Right cardiac atrium (tissue), 5 donors: ENCODE results near the gene MPPE1. TPM values are rescaled to one million over a fixed set of nuclear protein-coding genes. Genes with fewer than 3 reads are reported as not detected.

Experiments used
- ATAC-seq, 2 donors: fragments of 200-7000 bp; cut with Tn5 transposase; one replicate each; pipeline versions ENCODE4 v1.8.0 to v1.9.1; 2020; ENCODE audit warnings: moderate library complexity in 2 of 2, mild to moderate bottlenecking in 1 of 2
- DNase-seq, 3 donors: peaks; one replicate each; pipeline ENCODE4 v3.0.0-alpha.2; 2020
- H3K27ac ChIP-seq: one replicate; pipeline ENCODE4 v1.5.1; 2013; ENCODE audit warnings: mild to moderate bottlenecking, low read length, control low read depth, moderate library complexity
- H3K27me3 ChIP-seq: one replicate; pipeline ENCODE4 v1.6.1; 2013; ENCODE audit not compliant: control insufficient read depth, insufficient read depth
- H3K4me1 ChIP-seq: one replicate; pipeline ENCODE4 v1.6.1; 2013; ENCODE audit warnings: low read length; ENCODE audit not compliant: control insufficient read depth, insufficient read depth
- H3K4me3 ChIP-seq: one replicate; pipeline ENCODE4 v1.5.1; 2013; ENCODE audit warnings: low read length, control low read depth
- H3K9me3 ChIP-seq: one replicate; pipeline ENCODE4 v1.6.1; 2013; ENCODE audit warnings: low read length; ENCODE audit not compliant: control insufficient read depth
- WGBS: extraction: QIAGEN DNeasy Blood & Tissue Kit; methylation state at CpG from one replicate; pipeline ENCODE4 v1.1.7; 2013; 5-methylcytosine and 5-hydroxymethylcytosine counted together
- intact Hi-C, 4 donors: fragments of 100-400 bp; cut with DNase I; formaldehyde crosslinking; loops; one replicate each; pipeline versions ENCODE4 v1.11.0 to v1.14.0; 2022 to 2023
- long read RNA-seq, 4 donors: library from polyadenylated mRNA; unstranded; transcript quantifications; one replicate each; pipeline ENCODE4 v2.0.0, GENCODE V29; 2020 to 2021
- polyA plus RNA-seq: library from polyadenylated mRNA; stranded (reverse); fragments of 200-250 nt; gene quantifications from one replicate; pipeline ENCODE4 v1.2.3, GENCODE V29; 2013
- total RNA-seq, 4 donors: library from RNA; stranded (reverse); fragmentation: NEBNext Ultra II Directional; extraction: Animal tissue kit (Norgen Biotek cat#: 25700); gene quantifications; one replicate each; pipeline ENCODE4 v1.2.1, GENCODE V29; 2021
- donor health status: healthy with polysubstance abuse.
- donor health status: DM: no; HTN: yes; CAD: no.
- donor health status: DM: no; HTN: no; CAD: no.
- donor health status: DM: no; HTN: yes; CAD: no; lungs with severe emphysema.
- donor health status: DM: yes; HTN: yes; CAD: no.

Gene MPPE1, protein sequence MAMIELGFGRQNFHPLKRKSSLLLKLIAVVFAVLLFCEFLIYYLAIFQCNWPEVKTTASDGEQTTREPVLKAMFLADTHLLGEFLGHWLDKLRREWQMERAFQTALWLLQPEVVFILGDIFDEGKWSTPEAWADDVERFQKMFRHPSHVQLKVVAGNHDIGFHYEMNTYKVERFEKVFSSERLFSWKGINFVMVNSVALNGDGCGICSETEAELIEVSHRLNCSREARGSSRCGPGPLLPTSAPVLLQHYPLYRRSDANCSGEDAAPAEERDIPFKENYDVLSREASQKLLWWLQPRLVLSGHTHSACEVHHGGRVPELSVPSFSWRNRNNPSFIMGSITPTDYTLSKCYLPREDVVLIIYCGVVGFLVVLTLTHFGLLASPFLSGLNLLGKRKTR
- total RNA-seq = 10 to 100 TPM; 29.0 to 40.6 (median 32.4) TPM
- polyA plus RNA-seq = 20.7 TPM
- long read RNA-seq, donor 1, full-length matches to known transcripts = 34 of 68 reads
- long read RNA-seq, donor 1, partial matches to known transcripts = 3 of 68 reads
- long read RNA-seq, donor 1, other reads (novel, unspliced or antisense) = 31 of 68 reads
- long read RNA-seq, donor 2, full-length matches to known transcripts = 18 of 35 reads
- long read RNA-seq, donor 2, partial matches to known transcripts = 2 of 35 reads
- long read RNA-seq, donor 2, other reads (novel, unspliced or antisense) = 15 of 35 reads
- long read RNA-seq, donor 3, full-length matches to known transcripts = 61 of 128 reads
- long read RNA-seq, donor 3, partial matches to known transcripts = 6 of 128 reads
- long read RNA-seq, donor 3, other reads (novel, unspliced or antisense) = 61 of 128 reads
- long read RNA-seq, donor 4, full-length matches to known transcripts = 11 of 33 reads
- long read RNA-seq, donor 4, partial matches to known transcripts = 4 of 33 reads
- long read RNA-seq, donor 4, other reads (novel, unspliced or antisense) = 18 of 33 reads

DNA sequence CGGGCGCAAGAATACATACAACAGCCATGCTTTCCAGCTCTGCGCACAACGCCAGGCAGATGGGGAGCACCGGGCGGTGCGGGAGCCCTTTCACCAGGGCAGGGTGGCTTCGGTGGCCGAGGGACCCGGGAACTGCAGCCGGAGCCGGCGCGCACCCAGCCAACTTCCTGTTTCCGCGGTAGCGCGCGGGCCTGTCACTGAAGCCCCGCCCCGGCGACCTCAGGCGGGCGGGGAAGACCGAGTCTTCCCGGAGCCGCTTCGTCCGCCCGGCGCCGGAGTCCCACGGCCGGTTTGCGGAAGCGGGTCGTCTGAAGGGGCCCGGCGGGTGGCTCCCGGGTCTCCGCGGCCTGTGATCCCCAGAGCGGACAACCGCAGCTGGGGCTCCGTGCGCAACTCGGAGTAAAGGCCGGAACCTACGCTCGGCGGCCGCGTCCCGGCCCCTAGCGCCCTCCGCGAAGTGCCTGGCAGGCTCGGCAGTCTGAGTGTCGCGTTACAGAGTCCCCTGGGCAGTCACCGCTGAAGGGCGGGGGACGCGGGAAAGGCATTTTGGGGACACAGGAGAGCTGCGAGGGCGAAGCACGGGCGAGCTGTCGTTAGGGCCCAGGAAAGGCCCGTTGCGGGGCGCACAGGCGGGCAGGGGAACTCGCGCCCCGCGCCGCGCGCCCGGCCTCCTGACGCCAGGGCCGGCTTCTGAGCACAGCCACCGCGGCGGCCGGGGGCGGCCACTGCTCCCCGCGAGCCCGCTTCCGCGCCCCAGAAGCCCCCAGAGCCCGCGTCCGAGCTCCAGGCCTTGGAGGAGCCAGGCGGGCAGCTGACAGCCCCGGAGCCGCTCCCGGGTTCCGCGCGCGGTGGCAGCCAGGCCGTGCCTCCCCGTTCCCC is at the start of gene MPPE1:
Gene MPPE1 (minus strand): TSS at position 136 of the 879 bp plus-strand sequence. CDS start 11,053 bp downstream, outside the sequence.
- under 1% methylated on average over 106 of the region's 106 CpGs for WGBS
- Histone ChIP-seq H3K4me3 (peak within 1 kb of the TSS; percentile 85), H3K9me3 (no peaks in the 10 kb centered on the region), H3K27me3 (no peaks in the 10 kb centered on the region), H3K27ac (peak within 1 kb of the TSS; percentile 97), H3K4me1 (no peaks in the 10 kb centered on the region)
- DNase-seq = peak; percentile 93 to 97 (median 96)
- intact Hi-C loops = no loop called here
- peak; percentile 97 to 98 for ATAC-seq

DNA sequence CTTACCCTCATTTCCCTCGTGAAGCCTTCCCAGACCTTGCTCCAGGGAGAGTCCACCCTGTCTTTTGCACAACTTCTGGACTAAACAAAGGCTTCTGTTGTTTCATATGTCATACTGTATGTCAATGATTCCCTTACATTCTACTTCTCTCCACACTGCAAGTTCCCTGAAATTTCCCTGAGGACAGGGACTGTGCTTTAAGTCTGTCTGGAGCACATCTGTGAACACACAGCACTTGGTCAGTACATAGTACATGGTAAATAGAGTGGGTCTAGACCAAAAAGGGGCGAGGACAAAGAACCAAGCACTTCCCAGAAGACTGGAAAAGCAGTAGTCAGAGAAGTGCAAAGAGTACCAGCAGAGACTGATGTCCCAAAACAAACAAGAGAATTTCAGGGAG is 49.5 kb upstream of the MPPE1 start:
- no peak for ATAC-seq
- WGBS = 68% methylated on average over 2 of the region's 2 CpGs
- H3K27ac ChIP-seq = no peak overlapping the region
- H3K4me3 ChIP-seq = no peak overlapping the region
- H3K9me3 ChIP-seq = peaks cover 2% of the 10 kb centered on the region
- intact Hi-C loops = no loop called here
- no peak for DNase-seq
- H3K27me3 ChIP-seq = no peaks in the 10 kb centered on the region
- H3K4me1 ChIP-seq = peaks cover 2% of the 10 kb centered on the region

DNA sequence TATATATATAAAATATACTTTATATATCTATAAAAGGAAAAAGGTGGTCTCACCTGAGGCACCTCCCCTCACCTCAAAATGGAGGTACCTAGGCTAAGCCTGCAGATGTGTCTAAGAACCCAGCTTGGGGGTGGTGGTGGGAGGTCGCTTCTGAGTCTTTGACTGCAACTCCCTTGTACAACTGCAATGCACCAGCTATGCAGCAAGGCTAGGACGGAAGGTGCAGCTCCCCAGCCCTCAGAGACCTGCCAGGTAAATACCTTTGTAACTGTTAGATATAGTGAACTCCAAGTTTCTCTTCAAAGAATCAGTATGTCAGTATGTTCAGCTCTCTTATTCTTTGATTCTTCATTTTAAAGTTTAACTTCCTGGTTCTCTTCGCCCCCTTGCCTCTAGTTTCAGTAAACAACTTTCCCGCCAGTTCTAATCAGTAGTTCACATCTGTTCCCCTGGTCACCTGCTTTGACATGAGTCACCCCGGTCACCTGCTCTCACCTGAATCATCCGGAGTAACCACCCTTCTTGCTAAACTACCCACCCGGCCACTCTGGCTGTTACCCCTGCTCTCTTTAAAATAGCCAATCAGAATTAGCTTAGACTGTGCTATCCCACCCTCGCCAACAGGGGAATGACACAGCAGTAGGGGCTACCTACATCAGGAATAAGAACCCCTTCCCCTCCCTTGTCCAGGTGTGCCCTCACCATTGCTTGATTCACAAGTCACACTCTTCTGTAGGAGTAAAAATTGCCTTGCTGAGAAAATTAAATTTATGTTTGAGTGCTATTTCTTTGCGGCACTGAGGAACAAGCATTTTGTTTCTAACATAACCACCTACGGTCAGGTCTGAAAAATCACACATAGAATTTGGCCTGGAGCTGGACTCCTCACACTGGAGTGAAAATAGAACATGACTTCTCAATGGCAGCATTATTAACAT is 48.5 kb upstream of the MPPE1 start:
- H3K4me3 ChIP-seq = no peak overlapping the region
- intact Hi-C loops = no loop called here
- DNase-seq (no peak), ATAC-seq (no peak)
- WGBS = 95% methylated on average over 10 of the region's 10 CpGs
- H3K27me3 ChIP-seq = no peaks in the 10 kb centered on the region
- peaks cover 2% of the 10 kb centered on the region for H3K4me1 ChIP-seq
- no peak overlapping the region for H3K27ac ChIP-seq
- peaks cover 2% of the 10 kb centered on the region for H3K9me3 ChIP-seq

DNA sequence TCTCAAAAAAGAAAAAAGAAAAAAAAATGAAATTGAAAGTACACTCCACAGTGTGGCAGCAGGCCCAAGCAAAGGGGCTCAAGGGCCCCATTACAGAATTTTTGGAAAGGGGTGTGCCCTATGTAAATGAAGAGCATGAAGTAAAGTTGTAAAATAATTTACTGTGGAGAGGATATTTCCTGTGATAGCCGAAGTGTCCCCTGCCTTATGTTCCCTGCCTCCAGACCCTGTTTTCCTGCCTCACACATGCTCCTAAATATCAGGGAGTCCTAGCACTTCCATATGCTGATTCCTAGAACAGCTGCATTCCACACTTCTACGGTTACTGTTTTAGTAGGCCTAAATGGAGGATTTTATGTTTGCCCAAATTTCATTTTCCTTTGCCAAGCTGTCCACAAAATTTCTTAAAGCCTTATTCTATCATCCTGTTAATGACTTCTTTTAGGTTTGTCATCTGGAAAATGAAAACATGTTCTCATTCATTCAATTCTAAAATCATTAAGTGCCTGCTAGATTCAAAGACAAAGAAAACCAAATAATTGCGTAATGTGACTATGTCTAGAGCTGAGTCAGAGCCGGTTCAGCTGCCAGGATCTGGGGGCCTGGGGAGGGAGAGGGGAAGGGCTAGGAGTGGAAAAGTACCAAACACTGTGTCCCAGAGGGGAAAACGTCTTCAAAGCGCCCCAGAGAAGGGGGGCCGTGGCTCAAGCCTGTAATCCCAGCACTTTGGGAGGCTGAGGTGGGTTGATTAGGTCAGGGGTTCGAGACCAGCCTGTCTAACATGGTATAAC is 47.3 kb upstream of the MPPE1 start:
- peaks cover 2% of the 10 kb centered on the region for H3K9me3 ChIP-seq
- intact Hi-C loops = no loop called here
- peak; percentile 43 to 82 for ATAC-seq
- H3K27ac ChIP-seq = no peak overlapping the region
- peak in 1 of 3 donors; percentile 57 for DNase-seq
- H3K4me3 ChIP-seq = no peak overlapping the region
- WGBS = 51% methylated on average over 8 of the region's 8 CpGs
- no peaks in the 10 kb centered on the region for H3K27me3 ChIP-seq
- peaks cover 2% of the 10 kb centered on the region for H3K4me1 ChIP-seq

DNA sequence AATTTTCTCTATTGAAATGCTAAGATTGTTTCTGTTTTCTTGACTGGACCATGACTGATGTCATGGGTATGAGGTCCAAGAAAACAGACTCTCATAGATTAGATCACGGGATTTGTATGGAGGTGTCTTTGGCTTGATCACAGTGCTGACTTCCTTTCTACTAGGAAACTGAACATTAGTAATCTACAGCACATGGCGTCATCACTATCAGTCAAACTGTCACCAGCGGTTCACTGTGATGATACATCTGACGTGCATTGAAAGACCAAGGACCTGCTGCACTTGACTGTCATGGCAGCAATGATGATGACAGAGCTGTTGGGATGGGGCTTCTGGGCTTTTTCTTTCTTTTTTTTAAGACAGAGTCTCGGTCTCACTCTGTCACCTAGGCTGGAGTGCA is 45.0 kb upstream of the MPPE1 start:
- peaks cover 2% of the 10 kb centered on the region for H3K9me3 ChIP-seq
- no peak overlapping the region for H3K4me3 ChIP-seq
- peaks cover 2% of the 10 kb centered on the region for H3K4me1 ChIP-seq
- no peak for DNase-seq
- WGBS = 54% methylated on average over 5 of the region's 5 CpGs
- H3K27ac ChIP-seq = no peak overlapping the region
- no peak for ATAC-seq
- intact Hi-C loops = no loop called here
- H3K27me3 ChIP-seq = no peaks in the 10 kb centered on the region

DNA sequence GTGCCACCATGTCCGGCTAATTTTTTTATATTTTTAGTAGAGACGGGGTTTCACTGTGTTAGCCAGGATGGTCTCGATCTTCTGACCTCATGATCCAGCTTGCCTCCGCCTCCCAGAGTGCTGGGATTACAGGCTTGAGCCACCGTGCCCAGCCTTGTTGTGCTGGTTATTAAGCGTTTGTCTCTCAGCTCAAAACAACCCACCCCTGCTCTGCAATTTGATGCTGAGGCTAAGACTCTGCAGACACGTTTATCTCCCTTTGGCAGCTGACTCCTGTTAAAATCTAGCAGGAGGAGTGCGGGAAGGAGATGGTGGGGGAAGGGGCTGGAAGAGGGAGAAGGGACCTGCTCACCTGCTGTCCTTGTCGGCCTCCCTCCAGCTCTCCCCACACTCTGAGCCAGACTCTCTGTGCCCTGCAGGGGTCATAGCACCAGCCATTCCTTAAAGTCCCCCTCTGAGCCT is 43.3 kb upstream of the MPPE1 start:
- Histone ChIP-seq H3K9me3 (no peaks in the 10 kb centered on the region), H3K27ac (no peak overlapping the region), H3K27me3 (no peaks in the 10 kb centered on the region), H3K4me3 (no peak overlapping the region), H3K4me1 (peaks cover 2% of the 10 kb centered on the region)
- ATAC-seq (no peak), DNase-seq (no peak)
- 54% methylated on average over 9 of the region's 9 CpGs for WGBS
- intact Hi-C loops = no loop called here

DNA sequence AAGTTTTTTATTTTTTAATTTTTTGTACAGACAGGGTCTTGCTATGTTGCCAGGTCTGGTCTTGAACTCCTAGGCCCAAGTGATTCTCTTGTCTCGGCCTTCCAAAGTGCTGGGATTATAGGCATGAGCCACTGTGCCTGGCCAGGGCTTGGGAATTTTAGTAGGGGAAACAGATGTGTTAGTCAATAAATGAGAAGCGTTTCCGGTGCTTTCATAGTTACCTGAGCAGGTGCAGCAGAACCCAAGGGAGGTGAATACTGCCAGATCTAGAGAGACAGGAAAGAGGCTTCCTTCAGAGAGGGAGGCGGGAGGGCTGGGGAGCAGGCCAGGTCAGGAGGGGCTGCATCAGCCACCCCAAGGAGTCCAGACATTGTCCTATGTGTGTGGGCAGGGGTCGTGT is 42.7 kb upstream of the MPPE1 start:
- no peaks in the 10 kb centered on the region for H3K27me3 ChIP-seq
- no peak overlapping the region for H3K27ac ChIP-seq
- ATAC-seq = no peak
- no peak for DNase-seq
- intact Hi-C loops = no loop called here
- H3K4me1 ChIP-seq = peaks cover 2% of the 10 kb centered on the region
- WGBS = 85% methylated on average over 5 of the region's 5 CpGs
- no peak overlapping the region for H3K4me3 ChIP-seq
- H3K9me3 ChIP-seq = no peaks in the 10 kb centered on the region

DNA sequence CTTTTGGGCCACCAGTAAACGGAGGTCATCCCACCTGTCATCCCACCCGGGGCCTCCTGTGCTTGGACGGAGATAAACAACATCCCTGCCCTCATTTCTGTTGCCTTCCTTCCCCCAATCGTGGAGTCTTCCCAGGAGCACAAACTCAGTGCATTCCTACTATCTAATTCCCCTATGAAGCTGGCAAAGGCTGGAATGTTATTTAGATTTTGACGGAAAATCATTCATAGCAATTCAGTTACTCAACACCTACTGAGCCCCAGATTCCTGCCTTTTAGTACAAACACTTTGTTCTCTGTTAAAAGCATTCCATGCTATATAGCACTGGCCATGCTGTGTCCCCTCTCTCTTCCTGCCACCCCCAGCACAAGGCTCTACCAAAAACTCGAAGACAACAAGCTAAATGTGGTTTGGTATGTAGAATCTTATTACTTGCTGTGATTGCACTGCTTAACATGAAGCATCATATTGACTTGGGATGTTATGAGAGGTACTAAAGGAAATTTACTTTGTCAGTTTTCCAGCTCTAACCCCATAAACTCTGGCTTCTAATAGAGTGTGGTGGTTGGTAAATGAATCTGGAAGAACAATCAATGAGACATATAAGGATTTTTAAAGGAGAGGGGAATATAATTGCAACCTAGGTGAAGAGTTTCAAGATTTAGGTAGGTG is 40.9 kb upstream of the MPPE1 start:
- Histone ChIP-seq H3K4me3 (no peak overlapping the region), H3K27me3 (no peaks in the 10 kb centered on the region), H3K4me1 (no peaks in the 10 kb centered on the region), H3K27ac (no peak overlapping the region), H3K9me3 (no peaks in the 10 kb centered on the region)
- 64% methylated on average over 6 of the region's 6 CpGs for WGBS
- intact Hi-C loops = loop anchor here in 1 of 4 donors (5.0 kb wide), 1 partner anchor 33 kb away; the partner anchor contains the start of gene IMPA2
- ATAC-seq = no peak
- DNase-seq = no peak
